Measurements from ENCODE around the gene ZNHIT6.
A peak's percentile ranks its signal among the peaks of the same experiment; 100 is the strongest.

ZNHIT6 gene

GRCh38 chr1:85705940-85706339 is 2.3 kb downstream of the ZNHIT6 start:
- intact Hi-C loops (cut with DNase I; ENCODE audit: low total_unique reads): loop anchor here (5.0 to 10.0 kb wide), 2 partner anchors 121 to 399 kb away; partner anchors contain the start of gene CCN1
- H3K9me3 ChIP-seq: no peaks in the 10 kb centered on the region
- H3K4me3 ChIP-seq: no peak overlapping the region
- peaks cover 0 to 25% (median 8%) of the 10 kb centered on the region in 4 donors for H3K4me1 ChIP-seq
- H3K27ac ChIP-seq: no peak overlapping the region
- peaks cover 5 to 23% (median 23%) of the 10 kb centered on the region in 3 donors for H3K36me3 ChIP-seq
- H3K27me3 ChIP-seq: no peaks in the 10 kb centered on the region
- no peak for TF ChIP-seq CTCF (IDR thresholded peaks at IDR 0.05)
- DNase-seq: no peak

- peaks cover 5 to 31% (median 28%) of the 10 kb centered on the region in 3 donors for H3K36me3 ChIP-seq
- TF ChIP-seq CTCF (IDR thresholded peaks at IDR 0.05): no peak
- no peak overlapping the region for H3K4me3 ChIP-seq
- H3K9me3 ChIP-seq: no peaks in the 10 kb centered on the region
- peaks cover 0 to 12% (median 0%) of the 10 kb centered on the region in 4 donors for H3K4me1 ChIP-seq
- H3K27me3 ChIP-seq: no peaks in the 10 kb centered on the region
- no peak for DNase-seq
- no peak overlapping the region for H3K27ac ChIP-seq
- intact Hi-C loops (cut with DNase I; ENCODE audit: low total_unique reads): loop anchor here (10.0 kb wide), 1 partner anchor 116 kb away; the partner anchor contains the start of gene CCN1
Observed at GRCh38 chr1:85700422-85700821, 7.8 kb downstream of the ZNHIT6 start.

- Histone ChIP-seq H3K36me3 (peaks cover 5 to 23% (median 21%) of the 10 kb centered on the region in 3 donors), H3K4me3 (no peak overlapping the region), H3K27me3 (no peaks in the 10 kb centered on the region), H3K4me1 (peaks cover 0 to 7% (median 0%) of the 10 kb centered on the region in 4 donors), H3K9me3 (no peaks in the 10 kb centered on the region), H3K27ac (no peak overlapping the region)
- intact Hi-C loops (cut with DNase I; ENCODE audit: low total_unique reads): no loop called here
- no peak for DNase-seq
- TF ChIP-seq CTCF (IDR thresholded peaks at IDR 0.05): no peak
Observed at GRCh38 chr1:85697895-85698294, 10.3 kb downstream of the ZNHIT6 start.

DNA sequence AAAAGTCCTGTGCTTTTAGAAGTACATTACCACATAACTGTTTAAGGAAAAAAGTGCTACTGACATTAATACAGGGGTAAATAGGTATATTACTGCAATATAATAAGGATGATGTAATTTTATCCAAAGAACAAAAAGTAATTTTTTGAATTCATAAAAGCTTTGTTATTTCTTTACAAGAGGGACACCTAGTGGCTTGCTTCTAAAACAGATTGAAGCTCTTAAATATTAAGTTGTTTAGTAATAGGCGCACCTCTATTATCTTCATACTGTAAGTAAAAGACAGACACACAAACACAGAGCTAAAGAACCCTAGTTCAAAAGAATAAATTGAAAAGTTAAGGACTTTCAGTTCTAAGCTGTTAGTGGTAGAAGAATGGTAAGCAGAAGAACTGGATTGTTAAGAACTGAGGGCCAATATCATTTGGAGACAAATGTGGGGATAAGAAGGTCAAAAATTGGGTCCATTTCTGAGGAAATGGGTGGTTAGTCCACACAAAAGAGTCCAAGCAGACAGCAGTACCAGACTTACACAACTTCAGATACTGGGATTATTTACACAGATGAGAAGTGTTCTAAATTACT is 15.4 kb downstream of the ZNHIT6 start:
- no peak for DNase-seq
- H3K27me3 ChIP-seq: no peaks in the 10 kb centered on the region
- H3K9me3 ChIP-seq: no peaks in the 10 kb centered on the region
- H3K36me3 ChIP-seq: peaks cover 0 to 6% (median 0%) of the 10 kb centered on the region in 3 donors
- peaks cover 0 to 3% (median 0%) of the 10 kb centered on the region in 4 donors for H3K4me1 ChIP-seq
- H3K4me3 ChIP-seq: no peak overlapping the region
- intact Hi-C loops (cut with DNase I; ENCODE audit: low total_unique reads): loop anchor here (2.0 kb wide), 1 partner anchor 386 kb away; no protein-coding TSS in a partner anchor
- peak overlapping the region in 1 of 2 donors; percentile 6 for H3K27ac ChIP-seq
- peak; percentile 47 to 61 for TF ChIP-seq CTCF (IDR thresholded peaks at IDR 0.05)

DNA sequence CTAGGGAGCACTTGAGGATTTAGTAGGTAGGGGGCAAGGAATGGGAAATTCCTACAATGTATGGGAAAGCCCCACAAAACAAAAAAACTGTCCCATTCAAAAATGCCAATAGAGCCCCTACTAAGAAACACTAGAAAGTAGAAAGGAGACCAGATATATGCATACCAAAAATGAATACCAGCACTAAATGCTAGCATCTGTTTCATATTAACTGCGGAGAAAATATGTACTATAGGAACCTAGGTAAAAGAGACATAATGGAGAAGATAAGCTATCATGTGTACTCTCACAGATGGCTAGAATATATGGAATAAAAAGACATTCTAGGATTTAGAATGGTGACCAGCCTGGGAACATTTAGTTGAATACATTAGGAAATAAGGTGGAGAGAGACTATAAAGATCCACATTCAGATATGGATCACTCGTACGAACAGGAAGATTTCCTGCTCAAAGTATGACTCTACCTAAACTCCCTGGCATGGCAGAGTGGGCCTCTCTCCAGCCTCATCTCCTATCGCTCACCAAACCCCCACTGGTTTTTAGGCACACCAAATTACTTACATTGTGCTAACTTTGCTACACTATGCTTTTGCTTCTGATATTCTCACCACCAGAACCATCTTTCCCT is 18.3 kb downstream of the ZNHIT6 start:
- H3K4me3 ChIP-seq: no peak overlapping the region
- H3K4me1 ChIP-seq: no peaks in the 10 kb centered on the region
- H3K36me3 ChIP-seq: peaks cover 0 to 6% (median 0%) of the 10 kb centered on the region in 3 donors
- DNase-seq: no peak
- no peaks in the 10 kb centered on the region for H3K9me3 ChIP-seq
- H3K27me3 ChIP-seq: no peaks in the 10 kb centered on the region
- no peak overlapping the region for H3K27ac ChIP-seq
- no peak for TF ChIP-seq CTCF (IDR thresholded peaks at IDR 0.05)
- intact Hi-C loops (cut with DNase I; ENCODE audit: low total_unique reads): no loop called here

All from tibial artery (tissue), 4 donors.